WTC11 (cell line): ENCODE data around the gene TCN1. TPM values are rescaled to one million over a fixed set of nuclear protein-coding genes. Genes with fewer than 3 reads are reported as not detected.

ENCODE experiments used
- ATAC-seq: fragments of 200-7000 bp; cut with Tn5 transposase; 2 replicates; pipeline ENCODE4 v1.10.0; 2021; ENCODE audit warnings: mild to moderate bottlenecking, moderate library complexity
- CTCF ChIA-PET: fragments of 300-600 bp; sonication (Branson Sonifier 250); formaldehyde crosslinking; loops from one replicate; lab custom pipeline; 2021; ENCODE audit warnings: antibody characterized with exemption; lab: Charles Lee
- POLR2A ChIA-PET: fragments of 350-600 bp; sonication (Branson Sonifier 250); formaldehyde crosslinking; loops from one replicate; lab custom pipeline; 2021; ENCODE audit warnings: antibody characterized with exemption; lab: Charles Lee
- DNase-seq: peaks from one replicate; pipeline ENCODE4 v3.0.0; 2021; ENCODE audit warnings: low spot score
- H3K27ac Mint-ChIP-seq: 2 replicates; pipeline ENCODE4 v1.8.0; 2021; ENCODE audit warnings: mixed read lengths
- H3K27me3 Mint-ChIP-seq: 2 replicates; pipeline ENCODE4 v1.8.0; 2021; ENCODE audit warnings: low read depth, mild to moderate bottlenecking, moderate library complexity, mixed read lengths
- H3K36me3 Mint-ChIP-seq: 2 replicates; pipeline ENCODE4 v1.8.0; 2021; ENCODE audit warnings: mixed read lengths
- H3K4me1 Mint-ChIP-seq: 2 replicates; pipeline ENCODE4 v1.8.0; 2022; ENCODE audit warnings: mixed read lengths
- H3K4me3 Mint-ChIP-seq: 2 replicates; pipeline ENCODE4 v1.8.0; 2021; ENCODE audit warnings: mild to moderate bottlenecking, moderate library complexity, mixed read lengths
- H3K9me3 Mint-ChIP-seq: 2 replicates; pipeline ENCODE4 v1.8.0; 2021; ENCODE audit warnings: mixed read lengths
- ELF4 ChIP-seq: sonication (generic); formaldehyde crosslinking; IDR thresholded peaks from 2 replicates; pipeline ENCODE4 v1.8.1; 2022; ENCODE audit warnings: low read depth, mild to moderate bottlenecking, moderate library complexity, missing genetic modification reagents
- ESRRA ChIP-seq: sonication (generic); formaldehyde crosslinking; IDR thresholded peaks from 2 replicates; pipeline ENCODE4 v1.8.1; 2022; ENCODE audit warnings: mild to moderate bottlenecking, missing genetic modification reagents, borderline replicate concordance
- FOXP4 ChIP-seq: sonication (generic); formaldehyde crosslinking; IDR thresholded peaks from 2 replicates; pipeline ENCODE4 v1.8.0; 2022; ENCODE audit warnings: mild to moderate bottlenecking, missing genetic modification reagents
- GTF2I ChIP-seq: fragments of 250-450 bp; sonication (Bioruptor Pico); conservative IDR thresholded peaks from 2 replicates; pipeline ENCODE4 v1.4.0; 2021; ENCODE audit warnings: mild to moderate bottlenecking
- IRF2 ChIP-seq: sonication (generic); formaldehyde crosslinking; IDR thresholded peaks from 2 replicates; pipeline ENCODE4 v1.8.0; 2022; ENCODE audit warnings: low read depth, missing genetic modification reagents, borderline replicate concordance
- JAZF1 ChIP-seq: fragments of 250-450 bp; sonication (Bioruptor Pico); IDR thresholded peaks from 2 replicates; pipeline ENCODE4 v1.9.0; 2021; ENCODE audit warnings: moderate library complexity, mild to moderate bottlenecking, inconsistent platforms
- JUN ChIP-seq: sonication (generic); formaldehyde crosslinking; IDR thresholded peaks from 2 replicates; pipeline ENCODE4 v1.8.0; 2023; ENCODE audit warnings: mild to moderate bottlenecking, missing genetic modification reagents
- NFATC4 ChIP-seq: fragments of 250-450 bp; sonication (Bioruptor Pico); IDR thresholded peaks from 2 replicates; pipeline ENCODE4 v1.9.0; 2021; ENCODE audit warnings: mild to moderate bottlenecking
- SOX15 ChIP-seq: fragments of 250-450 bp; sonication (Bioruptor Pico); IDR thresholded peaks from 2 replicates; pipeline ENCODE4 v1.9.0; 2021; ENCODE audit warnings: mild to moderate bottlenecking
- TCF7 ChIP-seq: sonication (generic); formaldehyde crosslinking; IDR thresholded peaks from 2 replicates; pipeline ENCODE4 v1.8.0; 2022; ENCODE audit warnings: mild to moderate bottlenecking, low read depth, missing genetic modification reagents, moderate library complexity
- ZMAT4 ChIP-seq: fragments of 250-450 bp; sonication (Bioruptor Pico); IDR thresholded peaks from 2 replicates; pipeline ENCODE4 v1.9.0; 2021; ENCODE audit warnings: mild to moderate bottlenecking
- ZNF317 ChIP-seq: sonication (generic); formaldehyde crosslinking; IDR thresholded peaks from 2 replicates; pipeline ENCODE4 v1.8.1; 2023; ENCODE audit warnings: low read depth, mild to moderate bottlenecking, moderate library complexity, missing genetic modification reagents, borderline replicate concordance
- total RNA-seq: library from RNA; stranded (reverse); gene quantifications from 3 replicates; pipeline ENCODE4 v1.2.3, GENCODE V29; 2021
- TF ChIP-seq, protein P1 (sequence below): fragments of 250-450 bp; sonication (Bioruptor Pico); IDR thresholded peaks from 2 replicates; pipeline ENCODE4 v1.9.0; 2021; ENCODE audit warnings: mild to moderate bottlenecking
- TF ChIP-seq, protein P2 (sequence below): sonication (generic); formaldehyde crosslinking; IDR thresholded peaks from 2 replicates; pipeline ENCODE4 v1.8.0; 2023; ENCODE audit warnings: missing genetic modification reagents
- TF ChIP-seq, protein P3 (sequence below): fragments of 200-600 bp; IDR thresholded peaks from 2 replicates; pipeline ENCODE4 v1.8.0; 2022; ENCODE audit warnings: antibody characterized with exemption
- TF ChIP-seq, protein P4 (sequence below): sonication (generic); formaldehyde crosslinking; conservative IDR thresholded peaks from 2 replicates; pipeline ENCODE4 v1.8.1; 2022; ENCODE audit warnings: mild to moderate bottlenecking, missing genetic modification reagents

TCN1 gene
- total RNA-seq, 1 experiment from 2014 or later = not detected

DNA sequence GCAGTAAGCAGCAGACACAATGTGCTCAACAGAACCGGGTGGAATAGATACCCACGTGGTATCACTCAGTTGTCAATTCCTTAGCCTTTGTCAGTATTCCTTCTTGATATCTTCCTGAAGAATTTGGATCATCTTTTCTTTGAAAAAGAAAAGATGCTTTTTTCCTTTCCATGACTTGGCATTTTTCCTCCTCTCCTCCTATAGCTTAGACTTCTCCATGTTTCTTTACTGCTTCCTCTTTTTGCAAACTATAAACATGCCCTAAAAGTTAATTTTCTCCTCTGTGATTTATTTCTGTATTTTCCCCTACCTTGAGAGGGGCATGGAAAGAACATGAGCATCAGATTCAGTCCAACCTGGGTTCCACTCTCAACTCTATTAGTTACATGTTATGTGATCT lies 32.7 kb downstream of the TCN1 start (continued):
- TF ChIP-seq FOXP4 (CRISPR knock-in tag) = no peak
- no peak for TF ChIP-seq SOX15
- TF ChIP-seq, protein P1, sequence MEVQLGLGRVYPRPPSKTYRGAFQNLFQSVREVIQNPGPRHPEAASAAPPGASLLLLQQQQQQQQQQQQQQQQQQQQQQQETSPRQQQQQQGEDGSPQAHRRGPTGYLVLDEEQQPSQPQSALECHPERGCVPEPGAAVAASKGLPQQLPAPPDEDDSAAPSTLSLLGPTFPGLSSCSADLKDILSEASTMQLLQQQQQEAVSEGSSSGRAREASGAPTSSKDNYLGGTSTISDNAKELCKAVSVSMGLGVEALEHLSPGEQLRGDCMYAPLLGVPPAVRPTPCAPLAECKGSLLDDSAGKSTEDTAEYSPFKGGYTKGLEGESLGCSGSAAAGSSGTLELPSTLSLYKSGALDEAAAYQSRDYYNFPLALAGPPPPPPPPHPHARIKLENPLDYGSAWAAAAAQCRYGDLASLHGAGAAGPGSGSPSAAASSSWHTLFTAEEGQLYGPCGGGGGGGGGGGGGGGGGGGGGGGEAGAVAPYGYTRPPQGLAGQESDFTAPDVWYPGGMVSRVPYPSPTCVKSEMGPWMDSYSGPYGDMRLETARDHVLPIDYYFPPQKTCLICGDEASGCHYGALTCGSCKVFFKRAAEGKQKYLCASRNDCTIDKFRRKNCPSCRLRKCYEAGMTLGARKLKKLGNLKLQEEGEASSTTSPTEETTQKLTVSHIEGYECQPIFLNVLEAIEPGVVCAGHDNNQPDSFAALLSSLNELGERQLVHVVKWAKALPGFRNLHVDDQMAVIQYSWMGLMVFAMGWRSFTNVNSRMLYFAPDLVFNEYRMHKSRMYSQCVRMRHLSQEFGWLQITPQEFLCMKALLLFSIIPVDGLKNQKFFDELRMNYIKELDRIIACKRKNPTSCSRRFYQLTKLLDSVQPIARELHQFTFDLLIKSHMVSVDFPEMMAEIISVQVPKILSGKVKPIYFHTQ (CRISPR knock-in tag) = no peak
- TF ChIP-seq, protein P2, sequence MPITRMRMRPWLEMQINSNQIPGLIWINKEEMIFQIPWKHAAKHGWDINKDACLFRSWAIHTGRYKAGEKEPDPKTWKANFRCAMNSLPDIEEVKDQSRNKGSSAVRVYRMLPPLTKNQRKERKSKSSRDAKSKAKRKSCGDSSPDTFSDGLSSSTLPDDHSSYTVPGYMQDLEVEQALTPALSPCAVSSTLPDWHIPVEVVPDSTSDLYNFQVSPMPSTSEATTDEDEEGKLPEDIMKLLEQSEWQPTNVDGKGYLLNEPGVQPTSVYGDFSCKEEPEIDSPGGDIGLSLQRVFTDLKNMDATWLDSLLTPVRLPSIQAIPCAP (CRISPR knock-in tag) = no peak

GRCh38 chr11:59829358-59829757 lies 36.9 kb downstream of the TCN1 start:
- Mint-ChIP-seq H3K4me1 (no peaks in the 10 kb centered on the region), H3K27ac (no peak overlapping the region; the same call in 1 of the 2 replicates), H3K27me3 (no peaks in the 10 kb centered on the region), H3K9me3 (peaks cover 5% of the 10 kb centered on the region), H3K4me3 (no peak overlapping the region), H3K36me3 (no peaks in the 10 kb centered on the region)
- ATAC-seq = no peak
- DNase-seq = no peak
- POLR2A ChIA-PET = no interaction called here
- CTCF ChIA-PET = no interaction called here
- TF ChIP-seq JUN (CRISPR knock-in tag) = no peak
- TF ChIP-seq JAZF1 = no peak
- TF ChIP-seq, protein P2 (CRISPR knock-in tag) = no peak
- TF ChIP-seq GTF2I = no peak
- no peak for TF ChIP-seq ELF4
- TF ChIP-seq, all 79 proteins: peak for 0

DNA sequence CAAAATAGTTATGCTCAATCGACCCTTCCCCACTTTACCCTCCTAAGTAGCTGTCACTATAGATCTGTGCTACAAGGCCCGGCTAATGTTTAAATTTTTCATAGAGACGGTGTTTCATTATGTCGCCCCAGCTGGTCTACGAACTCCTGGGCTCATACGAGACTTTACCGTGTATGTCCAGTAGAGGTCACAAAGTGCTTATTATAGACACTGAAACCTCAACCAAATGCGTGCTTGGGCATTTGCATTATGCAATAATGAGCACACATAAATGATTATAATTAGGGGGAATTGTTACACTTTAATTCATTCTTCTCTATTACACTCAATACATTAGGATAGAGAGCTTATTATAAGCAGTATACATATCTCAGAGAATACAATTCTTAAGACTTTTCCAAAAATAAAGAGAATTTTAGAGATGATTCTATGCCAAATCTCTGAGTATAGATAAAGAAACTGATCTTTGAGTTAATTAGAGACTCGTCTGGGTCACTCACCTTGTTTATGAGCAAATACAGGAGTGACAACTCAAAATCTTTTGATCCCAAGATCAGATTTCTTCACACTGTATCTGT lies 43.2 kb downstream of the TCN1 start:
- H3K4me3 Mint-ChIP-seq = no peak overlapping the region
- peaks cover 19% of the 10 kb centered on the region for H3K4me1 Mint-ChIP-seq
- H3K36me3 Mint-ChIP-seq = no peaks in the 10 kb centered on the region
- DNase-seq (peak; percentile 16), ATAC-seq (peak; percentile 59; the same call in 1 of the 2 replicates)
- TF ChIP-seq ZNF317 (CRISPR knock-in tag) = no peak
- TF ChIP-seq, protein P3, sequence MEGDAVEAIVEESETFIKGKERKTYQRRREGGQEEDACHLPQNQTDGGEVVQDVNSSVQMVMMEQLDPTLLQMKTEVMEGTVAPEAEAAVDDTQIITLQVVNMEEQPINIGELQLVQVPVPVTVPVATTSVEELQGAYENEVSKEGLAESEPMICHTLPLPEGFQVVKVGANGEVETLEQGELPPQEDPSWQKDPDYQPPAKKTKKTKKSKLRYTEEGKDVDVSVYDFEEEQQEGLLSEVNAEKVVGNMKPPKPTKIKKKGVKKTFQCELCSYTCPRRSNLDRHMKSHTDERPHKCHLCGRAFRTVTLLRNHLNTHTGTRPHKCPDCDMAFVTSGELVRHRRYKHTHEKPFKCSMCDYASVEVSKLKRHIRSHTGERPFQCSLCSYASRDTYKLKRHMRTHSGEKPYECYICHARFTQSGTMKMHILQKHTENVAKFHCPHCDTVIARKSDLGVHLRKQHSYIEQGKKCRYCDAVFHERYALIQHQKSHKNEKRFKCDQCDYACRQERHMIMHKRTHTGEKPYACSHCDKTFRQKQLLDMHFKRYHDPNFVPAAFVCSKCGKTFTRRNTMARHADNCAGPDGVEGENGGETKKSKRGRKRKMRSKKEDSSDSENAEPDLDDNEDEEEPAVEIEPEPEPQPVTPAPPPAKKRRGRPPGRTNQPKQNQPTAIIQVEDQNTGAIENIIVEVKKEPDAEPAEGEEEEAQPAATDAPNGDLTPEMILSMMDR = peak; percentile 40; the same call in 1 of the 2 replicates
- H3K27ac Mint-ChIP-seq = no peak overlapping the region; the same call in 1 of the 2 replicates
- H3K9me3 Mint-ChIP-seq = peaks cover 5% of the 10 kb centered on the region
- no peaks in the 10 kb centered on the region for H3K27me3 Mint-ChIP-seq
- CTCF ChIA-PET = interaction anchor here (0.6 to 1.0 kb wide), 2 partner anchors 96 to 141 kb away, joined by 3 to 15 read pairs; partner anchors contain the start of gene OOSP4A
- POLR2A ChIA-PET = no interaction called here

DNA sequence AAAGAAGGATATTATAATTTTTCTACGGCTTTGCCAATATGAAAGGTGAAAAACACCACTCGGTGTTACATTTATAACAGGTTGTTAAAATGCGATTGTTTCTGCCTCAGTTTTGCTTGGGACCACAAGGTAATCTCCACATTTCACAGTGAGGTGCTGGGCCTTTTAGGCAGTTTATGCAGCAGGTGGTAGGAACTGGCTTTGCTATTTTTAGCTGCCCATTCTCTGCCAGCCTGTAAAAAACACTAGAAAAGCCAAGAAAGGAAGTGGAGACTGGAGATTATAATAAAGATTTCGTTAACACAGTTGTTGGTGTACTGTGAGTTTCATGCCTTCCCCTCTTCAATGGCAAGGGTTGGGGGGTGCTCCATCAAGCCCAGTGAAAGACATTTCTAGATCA lies 47.7 kb downstream of the TCN1 start:
- no peak for ATAC-seq
- Mint-ChIP-seq H3K9me3 (no peaks in the 10 kb centered on the region; the same call in 1 of the 2 replicates), H3K27me3 (no peaks in the 10 kb centered on the region), H3K27ac (no peak overlapping the region), H3K36me3 (no peaks in the 10 kb centered on the region), H3K4me1 (peaks cover 57% of the 10 kb centered on the region), H3K4me3 (no peak overlapping the region)
- POLR2A ChIA-PET = no interaction called here
- DNase-seq = no peak
- CTCF ChIA-PET = interaction anchor here (1.6 kb wide), 1 partner anchor 101 kb away, joined by 4 read pairs; no protein-coding TSS in a partner anchor
- TF ChIP-seq, protein P4, sequence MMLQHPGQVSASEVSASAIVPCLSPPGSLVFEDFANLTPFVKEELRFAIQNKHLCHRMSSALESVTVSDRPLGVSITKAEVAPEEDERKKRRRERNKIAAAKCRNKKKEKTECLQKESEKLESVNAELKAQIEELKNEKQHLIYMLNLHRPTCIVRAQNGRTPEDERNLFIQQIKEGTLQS (CRISPR knock-in tag) = no peak
- no peak for TF ChIP-seq ESRRA (CRISPR knock-in tag)
- TF ChIP-seq NFATC4 (CRISPR knock-in tag) = no peak
- no peak for TF ChIP-seq ZMAT4 (CRISPR knock-in tag)
- no peak for TF ChIP-seq TCF7
- TF ChIP-seq IRF2 (CRISPR knock-in tag) = no peak
